Left lung (tissue), 10 donors: ENCODE data around the gene ARL5C. TPM values are rescaled to one million over a fixed set of nuclear protein-coding genes. Genes with fewer than 3 reads are reported as not detected.

Experiments used
- ATAC-seq: fragments of 200-7000 bp; cut with Tn5 transposase; one replicate; pipeline ENCODE4 v1.9.1; 2020; ENCODE audit warnings: moderate library complexity
- DNase-seq, 4 donors: peaks; one replicate each; pipeline ENCODE4 v3.0.0-alpha.2; 2013 to 2020
- H3K27ac ChIP-seq, 2 donors: fragments of 200-600 bp; sonication (generic) in 1 of 2; one replicate each; pipeline versions ENCODE4 v1.5.0 to v1.8.0; 2020 to 2021
- H3K27me3 ChIP-seq, 2 donors: fragments of 200-600 bp; sonication (generic) in 1 of 2; one replicate each; pipeline versions ENCODE4 v1.5.0 to v1.8.0; 2020 to 2021
- H3K36me3 ChIP-seq, 2 donors: fragments of 200-600 bp; sonication (generic) in 1 of 2; one replicate each; pipeline versions ENCODE4 v1.5.0 to v1.8.0; 2020 to 2021
- H3K4me1 ChIP-seq, 2 donors: fragments of 200-600 bp; one replicate each; pipeline ENCODE4 v1.8.0; 2021
- H3K4me3 ChIP-seq, 2 donors: fragments of 200-600 bp; sonication (generic) in 1 of 2; one replicate each; pipeline versions ENCODE4 v1.5.0 to v1.8.0; 2020 to 2021; ENCODE audit warnings: mild to moderate bottlenecking in 1 of 2
- H3K9me3 ChIP-seq, 2 donors: fragments of 200-600 bp; sonication (generic) in 1 of 2; one replicate each; pipeline versions ENCODE4 v1.5.0 to v1.8.0; 2020 to 2021
- CTCF ChIP-seq, 2 donors: fragments of 200-600 bp; sonication (generic) in 1 of 2; IDR thresholded peaks; one replicate each; pipeline versions ENCODE4 v1.5.0 to v1.8.0; 2021; ENCODE audit warnings: antibody characterized with exemption in 2 of 2
- intact Hi-C, 2 donors: fragments of 100-400 bp; cut with DNase I; formaldehyde crosslinking; loops; one replicate each; pipeline versions ENCODE4 v1.11.2 to v1.14.2; 2022
- polyA plus RNA-seq, 6 donors: library from polyadenylated mRNA; unstranded; fragments of 120-200 nt; gene quantifications; one replicate each; pipeline ENCODE4 v1.2.1, GENCODE V29; 2013; ENCODE audit not compliant: insufficient read length in 6 of 6
- total RNA-seq, 2 donors: library from RNA; stranded (reverse); fragmentation: NEBNext Ultra II Directional; extraction: Animal tissue kit (Norgen Biotek cat#: 25700); gene quantifications; one replicate each; pipeline ENCODE4 v1.2.1, GENCODE V29; 2021
- donor health status: DM: no; HTN: yes; CAD: no.
- donor health status: DM: no; HTN: no; CAD: no.

ARL5C gene
- total and polyA plus RNA-seq, 8 donors: 0.34 to 0.69 (median 0.46) TPM; not detected in 4

- intact Hi-C loops: no loop called here
- TF ChIP-seq CTCF (IDR thresholded peaks at IDR 0.05): no peak
- Histone ChIP-seq H3K9me3 (no peaks in the 10 kb centered on the region), H3K4me3 (peak overlapping the region; percentile 38 to 40), H3K27me3 (peaks cover 0 to 19% of the 10 kb centered on the region in 2 donors), H3K36me3 (no peaks in the 10 kb centered on the region), H3K4me1 (peaks cover 0 to 40% of the 10 kb centered on the region in 2 donors), H3K27ac (no peak overlapping the region)
- no peak for DNase-seq
- ATAC-seq: no peak
Measured at GRCh38 chr17:39165178-39165840, 652 bp downstream of the ARL5C start.

GRCh38 chr17:39164675-39165143 lies 1.3 kb downstream of the ARL5C start:
- TF ChIP-seq CTCF (IDR thresholded peaks at IDR 0.05): peak; percentile 70 to 83
- intact Hi-C loops: no loop called here
- Histone ChIP-seq H3K4me1 (peaks cover 0 to 40% of the 10 kb centered on the region in 2 donors), H3K27ac (no peak overlapping the region), H3K36me3 (no peaks in the 10 kb centered on the region), H3K9me3 (no peaks in the 10 kb centered on the region), H3K4me3 (peak overlapping the region; percentile 38 to 40), H3K27me3 (peaks cover 0 to 19% of the 10 kb centered on the region in 2 donors)
- ATAC-seq: peak; percentile 90
- DNase-seq: peak; percentile 73 to 88 (median 84)

- intact Hi-C loops: no loop called here
- no peaks in the 10 kb centered on the region for H3K36me3 ChIP-seq
- H3K27me3 ChIP-seq: peaks cover 0 to 19% of the 10 kb centered on the region in 2 donors
- no peak for TF ChIP-seq CTCF (IDR thresholded peaks at IDR 0.05)
- DNase-seq (no peak), ATAC-seq (no peak)
- no peaks in the 10 kb centered on the region for H3K9me3 ChIP-seq
- H3K27ac ChIP-seq: no peak overlapping the region
- no peak overlapping the region for H3K4me3 ChIP-seq
- H3K4me1 ChIP-seq: peaks cover 0 to 30% of the 10 kb centered on the region in 2 donors
Measured at GRCh38 chr17:39161962-39162361, 4.0 kb downstream of the ARL5C start.

- intact Hi-C loops: no loop called here
- no peak for ATAC-seq
- Histone ChIP-seq H3K27ac (no peak overlapping the region), H3K9me3 (no peaks in the 10 kb centered on the region), H3K27me3 (no peaks in the 10 kb centered on the region), H3K36me3 (no peaks in the 10 kb centered on the region), H3K4me3 (no peak overlapping the region), H3K4me1 (no peaks in the 10 kb centered on the region)
- TF ChIP-seq CTCF (IDR thresholded peaks at IDR 0.05): no peak
- DNase-seq: no peak
Measured at GRCh38 chr17:39158623-39159022, 7.3 kb downstream of the ARL5C start.

- intact Hi-C loops: no loop called here
- Histone ChIP-seq H3K9me3 (no peaks in the 10 kb centered on the region), H3K36me3 (no peaks in the 10 kb centered on the region), H3K27me3 (peaks cover 2 to 11% of the 10 kb centered on the region in 2 donors), H3K4me3 (no peak overlapping the region), H3K27ac (no peak overlapping the region), H3K4me1 (peaks cover 4 to 15% of the 10 kb centered on the region in 2 donors)
- TF ChIP-seq CTCF (IDR thresholded peaks at IDR 0.05): no peak
- DNase-seq (no peak), ATAC-seq (no peak)
Measured at GRCh38 chr17:39156491-39156890, 9.5 kb downstream of the ARL5C start.
